Bronchial epithelial cell (primary cell): ENCODE measurements around the gene SHISA5. TPM values are rescaled to one million over a fixed set of nuclear protein-coding genes. Genes with fewer than 3 reads are reported as not detected.

Experiments
- DNase-seq: peaks from one replicate; pipeline ENCODE4 v3.0.0-alpha.2; 2010; ENCODE audit warnings: low read depth
- FAIRE-seq: peaks from 2 replicates; lab custom pipeline; 2011; peaks lifted over from hg19 to GRCh38; lab: Jason Lieb, UNC
- H3K27me3 ChIP-seq: 2 replicates; pipeline ENCODE4 v1.5.1; 2011; ENCODE audit warnings: low read length; ENCODE audit not compliant: control insufficient read depth, insufficient read depth
- H3K36me3 ChIP-seq: 2 replicates; pipeline ENCODE4 v1.5.1; 2011; ENCODE audit warnings: low read length; ENCODE audit not compliant: control insufficient read depth, insufficient read depth
- H3K4me3 ChIP-seq: 2 replicates; pipeline ENCODE4 v1.5.1; 2011; ENCODE audit warnings: mild to moderate bottlenecking, low read depth, low read length, control low read depth
- total RNA-seq: library from RNA; depleted of rRNA; stranded (reverse); fragments of >200 nt; gene quantifications from 2 replicates; pipeline ENCODE4 v1.2.1, GENCODE V29; 2014
- TF ChIP-seq, protein P1 (sequence below): IDR thresholded peaks from 2 replicates; pipeline ENCODE4 v1.5.1; 2011; ENCODE audit warnings: mild to moderate bottlenecking, moderate library complexity, low read length, control low read depth, inconsistent platforms; ENCODE audit not compliant: insufficient read depth, severe bottlenecking

Gene SHISA5
- total RNA-seq, 1 donor from 2014 or later: 87.1 TPM

DNA sequence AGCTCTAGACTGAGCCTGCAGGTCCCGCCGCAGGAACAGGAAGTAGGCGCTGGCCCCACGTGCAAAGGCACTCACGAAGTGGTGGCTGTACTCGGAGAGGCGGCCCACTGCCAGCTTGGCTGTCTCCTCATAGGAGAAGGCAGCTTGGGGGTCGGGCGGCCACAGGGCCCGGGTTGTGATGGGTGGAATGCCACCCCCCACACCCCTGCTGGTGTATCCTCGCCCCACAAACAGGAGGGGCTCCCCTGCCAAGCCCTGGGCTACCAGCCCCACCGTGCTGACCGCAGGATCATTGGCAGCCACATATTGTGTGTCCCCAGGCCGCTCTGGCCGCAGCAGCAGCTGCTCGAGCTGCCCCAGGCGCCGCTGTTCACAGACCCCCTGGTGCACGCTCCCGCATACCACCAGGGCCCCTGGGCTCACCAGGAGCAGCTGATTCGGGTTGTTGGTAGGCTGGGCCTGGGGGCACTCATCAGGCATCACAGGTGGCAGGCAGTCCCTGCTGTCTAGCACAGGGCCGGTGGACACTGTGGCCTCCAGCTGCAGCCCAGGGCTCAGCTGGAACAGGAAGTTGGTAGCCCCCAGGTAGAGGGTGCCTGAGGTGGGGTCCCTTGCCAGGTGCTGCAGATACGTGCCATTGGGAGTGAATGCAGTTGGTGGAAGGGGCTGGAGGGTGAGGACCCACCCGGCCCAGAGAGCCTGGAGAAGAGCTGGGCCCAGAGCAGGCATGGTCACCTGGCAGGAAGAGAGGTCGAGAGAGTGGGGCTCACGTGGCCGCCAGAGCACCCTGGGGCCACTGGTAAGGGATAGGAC is 79.9 kb downstream of the SHISA5 start:
- Histone ChIP-seq H3K4me3 (no peak overlapping the region), H3K36me3 (peaks cover 43% of the 10 kb centered on the region), H3K27me3 (no peaks in the 10 kb centered on the region)
- FAIRE-seq (no peak), DNase-seq (no peak)
- TF ChIP-seq, protein P1, sequence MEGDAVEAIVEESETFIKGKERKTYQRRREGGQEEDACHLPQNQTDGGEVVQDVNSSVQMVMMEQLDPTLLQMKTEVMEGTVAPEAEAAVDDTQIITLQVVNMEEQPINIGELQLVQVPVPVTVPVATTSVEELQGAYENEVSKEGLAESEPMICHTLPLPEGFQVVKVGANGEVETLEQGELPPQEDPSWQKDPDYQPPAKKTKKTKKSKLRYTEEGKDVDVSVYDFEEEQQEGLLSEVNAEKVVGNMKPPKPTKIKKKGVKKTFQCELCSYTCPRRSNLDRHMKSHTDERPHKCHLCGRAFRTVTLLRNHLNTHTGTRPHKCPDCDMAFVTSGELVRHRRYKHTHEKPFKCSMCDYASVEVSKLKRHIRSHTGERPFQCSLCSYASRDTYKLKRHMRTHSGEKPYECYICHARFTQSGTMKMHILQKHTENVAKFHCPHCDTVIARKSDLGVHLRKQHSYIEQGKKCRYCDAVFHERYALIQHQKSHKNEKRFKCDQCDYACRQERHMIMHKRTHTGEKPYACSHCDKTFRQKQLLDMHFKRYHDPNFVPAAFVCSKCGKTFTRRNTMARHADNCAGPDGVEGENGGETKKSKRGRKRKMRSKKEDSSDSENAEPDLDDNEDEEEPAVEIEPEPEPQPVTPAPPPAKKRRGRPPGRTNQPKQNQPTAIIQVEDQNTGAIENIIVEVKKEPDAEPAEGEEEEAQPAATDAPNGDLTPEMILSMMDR: no peak

GRCh38 chr3:48423241-48423882 is 80.6 kb downstream of the SHISA5 start:
- Histone ChIP-seq H3K27me3 (no peaks in the 10 kb centered on the region), H3K36me3 (peaks cover 48% of the 10 kb centered on the region), H3K4me3 (no peak overlapping the region)
- TF ChIP-seq, protein P1: no peak
- FAIRE-seq (no peak), DNase-seq (no peak)

DNA sequence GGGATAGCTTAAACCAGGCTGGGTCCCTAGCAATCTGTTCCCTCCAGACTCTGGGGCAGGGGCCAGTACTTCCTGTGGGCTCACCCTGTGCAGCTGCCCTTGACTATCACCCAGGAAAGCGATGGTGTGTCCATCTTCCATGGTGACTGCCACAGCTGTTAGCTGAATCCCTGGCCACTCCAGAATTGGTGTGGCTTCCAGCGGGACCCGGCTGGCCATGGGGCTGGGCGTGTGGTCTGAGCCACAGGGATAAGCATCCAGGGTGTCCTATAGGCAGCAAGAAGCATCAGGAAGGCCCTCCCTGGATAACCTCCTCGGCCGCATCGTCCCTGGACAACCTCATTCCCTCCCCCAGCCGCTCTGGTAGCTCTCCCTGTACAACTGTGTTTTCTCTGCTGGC is 81.3 kb downstream of the SHISA5 start:
- Histone ChIP-seq H3K36me3 (peaks cover 53% of the 10 kb centered on the region), H3K27me3 (no peaks in the 10 kb centered on the region), H3K4me3 (no peak overlapping the region)
- TF ChIP-seq, protein P1: no peak
- FAIRE-seq (no peak), DNase-seq (no peak)

DNA sequence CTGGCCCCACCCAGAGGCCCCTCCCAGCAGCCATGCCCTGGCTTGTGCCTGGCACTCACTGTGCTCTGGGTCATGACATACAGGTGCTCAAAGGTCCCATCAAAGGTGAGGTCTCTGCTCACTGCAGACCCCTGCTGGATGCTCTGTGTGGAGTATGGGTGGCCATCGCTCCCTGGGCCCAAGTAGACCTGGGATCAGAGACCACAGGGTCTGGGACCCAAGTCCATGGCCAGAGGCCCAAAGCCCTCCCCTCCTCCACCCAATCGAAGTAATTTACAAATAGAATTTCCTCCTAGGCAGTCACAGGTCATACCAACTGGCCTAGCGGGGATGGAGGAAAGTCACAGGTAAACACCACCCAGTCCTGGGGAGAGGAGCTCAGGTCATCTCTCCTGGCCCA is 81.7 kb downstream of the SHISA5 start:
- Histone ChIP-seq H3K27me3 (no peaks in the 10 kb centered on the region), H3K36me3 (peaks cover 57% of the 10 kb centered on the region), H3K4me3 (no peak overlapping the region)
- DNase-seq (no peak), FAIRE-seq (no peak)
- TF ChIP-seq, protein P1: no peak

DNA sequence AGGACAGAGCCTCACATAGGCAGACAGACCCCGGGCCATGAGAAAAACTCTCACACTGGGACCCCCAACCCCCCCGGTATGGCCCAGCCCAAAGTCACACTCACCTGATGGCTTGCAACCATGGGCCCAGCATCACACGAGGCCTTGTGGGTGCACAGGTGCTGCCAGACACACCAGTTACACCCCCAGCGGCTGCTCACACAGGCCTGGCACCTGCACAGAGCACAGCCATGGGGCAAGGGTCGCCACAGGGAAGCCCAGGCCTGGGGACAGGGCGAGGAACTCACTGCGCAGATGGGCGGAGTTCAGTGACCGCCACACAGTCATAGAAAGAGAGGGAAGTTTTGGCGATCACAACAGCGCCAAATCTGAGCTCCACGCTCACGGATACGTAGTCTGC is 83.4 kb downstream of the SHISA5 start:
- Histone ChIP-seq H3K4me3 (no peak overlapping the region), H3K36me3 (peaks cover 71% of the 10 kb centered on the region), H3K27me3 (no peaks in the 10 kb centered on the region)
- FAIRE-seq (no peak), DNase-seq (no peak)
- TF ChIP-seq, protein P1: no peak
